HEK293 (cell line): ENCODE measurements around the gene ANP32B.

Experiments
- FEZF1 ChIP-seq: fragments of 450-650 bp; formaldehyde crosslinking; IDR thresholded peaks from 2 replicates; pipeline ENCODE4 v1.5.1; 2016; ENCODE audit warnings: missing biosample characterization, missing genetic modification characterization
- REPIN1 ChIP-seq: fragments of 450-650 bp; formaldehyde crosslinking; IDR thresholded peaks from 2 replicates; pipeline ENCODE4 v1.5.1; 2017; ENCODE audit warnings: missing biosample characterization, missing genetic modification characterization, low read depth
- SALL2 ChIP-seq: fragments of 450-650 bp; formaldehyde crosslinking; IDR thresholded peaks from 2 replicates; pipeline ENCODE4 v1.5.0; 2017; ENCODE audit warnings: missing biosample characterization, mild to moderate bottlenecking, missing genetic modification characterization, borderline replicate concordance
- ZBTB17 ChIP-seq: fragments of 450-650 bp; formaldehyde crosslinking; IDR thresholded peaks from 2 replicates; pipeline ENCODE4 v1.5.1; 2016; ENCODE audit warnings: missing biosample characterization, missing genetic modification characterization
- ZNF513 ChIP-seq: fragments of 450-650 bp; IDR thresholded peaks from 2 replicates; pipeline ENCODE4 v1.5.1; 2018; ENCODE audit warnings: missing biosample characterization, missing genetic modification characterization
- ZNF639 ChIP-seq: fragments of 450-650 bp; formaldehyde crosslinking; IDR thresholded peaks from 2 replicates; pipeline ENCODE4 v1.5.1; 2016; ENCODE audit warnings: missing biosample characterization, missing genetic modification characterization
- ZNF670 ChIP-seq: fragments of 450-650 bp; formaldehyde crosslinking; IDR thresholded peaks from 2 replicates; pipeline ENCODE4 v1.5.1; 2016; ENCODE audit warnings: missing biosample characterization, missing genetic modification characterization, low read depth
- ZNF837 ChIP-seq: fragments of 450-650 bp; formaldehyde crosslinking; IDR thresholded peaks from 2 replicates; pipeline ENCODE4 v1.5.1; 2016; ENCODE audit warnings: missing biosample characterization, missing genetic modification characterization
- TF ChIP-seq, protein P1 (sequence below): fragments of 450-650 bp; formaldehyde crosslinking; IDR thresholded peaks from 2 replicates; pipeline ENCODE4 v1.5.1; 2016; ENCODE audit warnings: missing biosample characterization, missing genetic modification characterization

DNA sequence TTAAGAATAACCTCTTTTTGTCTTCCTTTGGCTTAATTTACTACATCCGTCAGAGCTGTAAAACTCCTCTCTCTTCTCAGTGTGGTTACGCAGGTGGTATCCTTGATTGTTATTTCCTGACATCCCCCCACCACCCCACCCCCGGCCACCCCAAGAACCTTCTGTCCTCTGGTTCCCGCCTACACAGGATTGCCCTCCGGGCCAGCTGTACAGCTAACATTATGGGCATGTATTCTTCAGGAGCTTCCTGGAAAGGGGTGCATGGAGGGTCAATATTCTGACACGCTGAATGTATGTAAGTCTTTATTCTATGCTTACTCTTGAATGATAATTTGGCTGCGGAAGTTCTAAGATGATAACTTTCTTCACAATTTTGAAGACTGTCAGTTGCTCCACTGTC is 13.0 kb upstream of the ANP32B start:
- TF ChIP-seq, protein P1, sequence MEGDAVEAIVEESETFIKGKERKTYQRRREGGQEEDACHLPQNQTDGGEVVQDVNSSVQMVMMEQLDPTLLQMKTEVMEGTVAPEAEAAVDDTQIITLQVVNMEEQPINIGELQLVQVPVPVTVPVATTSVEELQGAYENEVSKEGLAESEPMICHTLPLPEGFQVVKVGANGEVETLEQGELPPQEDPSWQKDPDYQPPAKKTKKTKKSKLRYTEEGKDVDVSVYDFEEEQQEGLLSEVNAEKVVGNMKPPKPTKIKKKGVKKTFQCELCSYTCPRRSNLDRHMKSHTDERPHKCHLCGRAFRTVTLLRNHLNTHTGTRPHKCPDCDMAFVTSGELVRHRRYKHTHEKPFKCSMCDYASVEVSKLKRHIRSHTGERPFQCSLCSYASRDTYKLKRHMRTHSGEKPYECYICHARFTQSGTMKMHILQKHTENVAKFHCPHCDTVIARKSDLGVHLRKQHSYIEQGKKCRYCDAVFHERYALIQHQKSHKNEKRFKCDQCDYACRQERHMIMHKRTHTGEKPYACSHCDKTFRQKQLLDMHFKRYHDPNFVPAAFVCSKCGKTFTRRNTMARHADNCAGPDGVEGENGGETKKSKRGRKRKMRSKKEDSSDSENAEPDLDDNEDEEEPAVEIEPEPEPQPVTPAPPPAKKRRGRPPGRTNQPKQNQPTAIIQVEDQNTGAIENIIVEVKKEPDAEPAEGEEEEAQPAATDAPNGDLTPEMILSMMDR (tag by site-specific recombination): no peak
- TF ChIP-seq SALL2 (tag by site-specific recombination) (no peak), REPIN1 (tag by site-specific recombination) (no peak), ZNF670 (tag by site-specific recombination) (no peak), ZNF639 (tag by site-specific recombination) (no peak), ZNF513 (tag by site-specific recombination) (no peak), ZBTB17 (no peak), FEZF1 (tag by site-specific recombination) (no peak), ZNF837 (no peak)
